ENCODE measurements around the gene ZNF423.

The ZNF423 gene

GRCh38 chr16:49586466-49587450, 269.2 kb downstream of the ZNF423 start:
- no peak overlapping the region for H3K27ac ChIP-seq
- TF ChIP-seq CTCF (conservative IDR thresholded peaks at IDR 0.05), result no peak

GRCh38 chr16:49585143-49585832, 270.6 kb downstream of the ZNF423 start:
- TF ChIP-seq CTCF (conservative IDR thresholded peaks at IDR 0.05), result no peak
- no peak overlapping the region for H3K27ac ChIP-seq

GRCh38 chr16:49583911-49584310, 272.0 kb downstream of the ZNF423 start:
- no peak for TF ChIP-seq CTCF (conservative IDR thresholded peaks at IDR 0.05)

GRCh38 chr16:49581630-49582298, 274.1 kb downstream of the ZNF423 start:
- no peak overlapping the region for H3K27ac ChIP-seq
- TF ChIP-seq CTCF (conservative IDR thresholded peaks at IDR 0.05), result no peak

More at GRCh38 chr16:49583911-49584310, 272.0 kb downstream of the ZNF423 start:
- no peak overlapping the region for H3K27ac ChIP-seq

- TF ChIP-seq CTCF (conservative IDR thresholded peaks at IDR 0.05), result no peak
- H3K27ac ChIP-seq, result no peak overlapping the region
Measured at GRCh38 chr16:49580751-49581303, 275.1 kb downstream of the ZNF423 start.

- TF ChIP-seq CTCF (conservative IDR thresholded peaks at IDR 0.05), result no peak
- H3K27ac ChIP-seq, result no peak overlapping the region
Measured at GRCh38 chr16:49578435-49579024, 277.4 kb downstream of the ZNF423 start.

Measured in VCaP (cell line).